Gastroesophageal sphincter (tissue), 3 donors: ENCODE results near the gene C19orf38.

Experiments used
- CTCF ChIP-seq, 4 experiments: fragments of 200-600 bp in 2 of 4; fragments of 450-650 bp in 2 of 4; sonication (generic) in 1 of 4; IDR thresholded peaks; one replicate each; pipeline ENCODE4 v1.5.1; 2017 to 2019; ENCODE audit warnings: antibody characterized with exemption in 4 of 4, mild to moderate bottlenecking in 2 of 4, moderate library complexity in 2 of 4
- POLR2A ChIP-seq, 2 donors: fragments of 450-650 bp; IDR thresholded peaks; one replicate each; pipeline ENCODE4 v1.6.1; 2017; ENCODE audit warnings: antibody characterized with exemption in 2 of 2, mild to moderate bottlenecking in 2 of 2, moderate library complexity in 1 of 2

GRCh38 chr19:10828981-10829821 is 19.0 kb upstream of the C19orf38 start:
- TF ChIP-seq CTCF (IDR thresholded peaks at IDR 0.05) (no peak), POLR2A (IDR thresholded peaks at IDR 0.05) (no peak)
